ENCODE measurements around the gene PTCD1.
"Not testable (repeated sequence)": the region's sequence is repeated elsewhere in the genome, so short reads cannot be mapped to it uniquely, and the experiment has no call there.

The PTCD1 gene

DNA sequence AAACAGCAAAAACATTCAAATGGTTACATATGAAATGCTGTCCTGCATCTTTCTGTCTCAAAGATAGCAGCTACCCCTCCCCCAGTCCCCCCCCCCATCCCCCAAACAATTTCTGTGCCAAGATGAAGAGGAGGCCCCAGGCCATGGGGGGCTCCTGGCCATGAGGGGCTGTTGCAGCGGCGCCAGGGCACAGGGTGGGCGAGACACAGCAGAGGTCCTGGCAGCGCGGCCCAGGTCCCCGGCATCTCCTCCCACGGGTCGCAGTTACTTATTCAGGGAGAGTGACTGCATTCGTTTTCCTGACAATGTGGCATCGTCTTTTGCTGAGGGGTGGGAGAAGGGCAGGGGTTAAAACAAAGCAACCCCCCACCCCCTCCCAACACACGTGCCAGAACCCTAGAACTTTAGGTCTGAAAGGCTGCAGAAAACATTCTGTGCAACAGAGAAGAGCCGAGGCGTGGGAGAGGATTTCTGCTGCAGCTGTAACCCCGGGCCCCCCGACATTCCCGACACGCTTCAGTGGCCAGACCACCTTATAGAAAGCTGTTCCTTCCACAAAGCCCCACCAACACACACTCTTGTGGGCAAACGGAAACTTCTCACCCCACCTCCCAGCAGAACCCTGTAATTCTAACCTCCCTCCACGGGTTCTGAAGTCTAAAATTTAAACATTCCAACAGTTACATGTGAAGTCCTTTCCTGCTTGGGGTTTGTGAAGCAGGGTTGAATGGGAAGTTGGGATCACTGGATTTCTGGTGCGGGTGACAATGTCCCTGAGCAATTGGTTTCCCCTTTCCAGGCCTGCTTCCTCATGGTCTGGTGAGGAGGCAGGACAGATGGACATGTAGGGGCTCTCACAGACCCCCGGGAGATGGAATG lies 41.9 kb downstream of the PTCD1 start:
- Histone ChIP-seq H3K79me2 (ENCODE audit: control insufficient read depth, insufficient read depth, low read length, unreplicated experiment) (no peaks in the 10 kb centered on the region), H3K4me3 (ENCODE audit: low read depth, low read length) (no peak overlapping the region), H3K36me3 (ENCODE audit: insufficient read depth, low read length) (peaks cover 33% of the 10 kb centered on the region; the same call in 1 of the 2 replicates), H3K27ac (ENCODE audit: low read depth, low read length) (no peak overlapping the region), H2AFZ (ENCODE audit: low read length, unreplicated experiment) (no peak overlapping the region), H3K27me3 (ENCODE audit: insufficient read depth, low read length) (no peaks in the 10 kb centered on the region), H3K4me1 (ENCODE audit: control insufficient read depth, insufficient read depth, low read length, unreplicated experiment) (no peaks in the 10 kb centered on the region)

DNA sequence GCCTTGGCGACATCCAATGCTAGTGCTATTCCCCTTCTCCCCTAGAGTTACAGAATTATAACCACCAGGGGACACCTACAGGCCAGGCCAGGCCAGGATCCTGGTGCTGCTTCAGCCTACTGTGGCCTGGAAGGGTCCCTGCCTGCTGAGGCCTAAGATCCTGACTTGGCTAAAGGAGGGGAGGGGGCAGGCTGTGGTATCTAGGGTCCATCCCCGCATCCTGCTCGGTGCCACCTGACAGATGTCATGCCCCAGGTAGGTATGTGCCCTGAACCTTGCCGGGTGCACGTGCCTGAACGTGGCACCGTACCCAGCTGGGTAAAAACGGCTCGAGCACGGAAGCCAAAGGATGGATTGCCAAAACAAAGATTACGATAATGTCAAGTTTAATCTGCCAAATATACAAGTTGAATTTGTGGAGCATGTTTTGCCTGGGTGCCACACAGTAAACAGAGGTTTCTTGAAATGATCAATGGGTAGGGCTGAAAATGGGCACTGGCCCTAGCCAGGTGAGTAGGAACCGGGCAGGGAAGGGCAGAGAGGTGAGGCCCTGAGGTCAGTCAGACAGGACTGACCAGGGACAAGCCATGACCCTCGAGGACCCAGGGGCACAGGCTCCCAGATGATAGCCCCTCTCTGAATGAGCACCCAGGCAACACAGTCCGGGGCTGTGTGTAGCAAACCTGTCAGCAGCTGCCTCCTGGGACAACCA lies 42.8 kb downstream of the PTCD1 start:
- Histone ChIP-seq H3K36me3 (ENCODE audit: insufficient read depth, low read length) (peaks cover 38% of the 10 kb centered on the region; the same call in 1 of the 2 replicates), H3K4me3 (ENCODE audit: low read depth, low read length) (no peak overlapping the region), H3K27me3 (ENCODE audit: insufficient read depth, low read length) (no peaks in the 10 kb centered on the region), H3K79me2 (ENCODE audit: control insufficient read depth, insufficient read depth, low read length, unreplicated experiment) (no peaks in the 10 kb centered on the region), H3K27ac (ENCODE audit: low read depth, low read length) (no peak overlapping the region), H2AFZ (ENCODE audit: low read length, unreplicated experiment) (no peak overlapping the region), H3K4me1 (ENCODE audit: control insufficient read depth, insufficient read depth, low read length, unreplicated experiment) (no peaks in the 10 kb centered on the region)

DNA sequence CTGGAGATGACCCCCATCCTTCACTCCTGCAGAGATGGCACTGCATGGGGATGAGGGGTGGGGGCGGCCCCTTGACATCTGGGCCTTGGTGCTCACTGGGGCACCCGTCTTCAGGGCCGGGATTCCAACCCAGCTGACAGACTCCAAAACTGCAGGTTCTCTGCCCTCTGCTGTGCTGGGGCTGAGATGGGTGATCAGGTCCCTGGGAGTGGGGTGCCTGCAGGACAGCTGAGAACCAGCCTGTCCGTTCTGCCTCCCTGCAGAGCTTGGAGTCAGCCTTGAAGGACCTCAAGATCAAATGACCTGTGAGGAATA lies 44.5 kb downstream of the PTCD1 start:
- H3K4me1 ChIP-seq (ENCODE audit: control insufficient read depth, insufficient read depth, low read length, unreplicated experiment) = no peaks in the 10 kb centered on the region
- peaks cover 30% of the 10 kb centered on the region for H3K36me3 ChIP-seq (ENCODE audit: insufficient read depth, low read length)
- no peak overlapping the region for H3K4me3 ChIP-seq (ENCODE audit: low read depth, low read length)
- H3K27ac ChIP-seq (ENCODE audit: low read depth, low read length) = no peak overlapping the region
- H3K79me2 ChIP-seq (ENCODE audit: control insufficient read depth, insufficient read depth, low read length, unreplicated experiment) = no peaks in the 10 kb centered on the region
- H2AFZ ChIP-seq (ENCODE audit: low read length, unreplicated experiment) = no peak overlapping the region
- no peaks in the 10 kb centered on the region for H3K27me3 ChIP-seq (ENCODE audit: insufficient read depth, low read length)

GRCh38 chr7:99393355-99394187 lies 45.0 kb downstream of the PTCD1 start:
- Histone ChIP-seq H3K27me3 (ENCODE audit: insufficient read depth, low read length) (no peaks in the 10 kb centered on the region), H3K4me3 (ENCODE audit: low read depth, low read length) (no peak overlapping the region), H2AFZ (ENCODE audit: low read length, unreplicated experiment) (no peak overlapping the region), H3K4me1 (ENCODE audit: control insufficient read depth, insufficient read depth, low read length, unreplicated experiment) (no peaks in the 10 kb centered on the region), H3K36me3 (ENCODE audit: insufficient read depth, low read length) (peaks cover 25% of the 10 kb centered on the region), H3K27ac (ENCODE audit: low read depth, low read length) (no peak overlapping the region), H3K79me2 (ENCODE audit: control insufficient read depth, insufficient read depth, low read length, unreplicated experiment) (no peaks in the 10 kb centered on the region)

DNA sequence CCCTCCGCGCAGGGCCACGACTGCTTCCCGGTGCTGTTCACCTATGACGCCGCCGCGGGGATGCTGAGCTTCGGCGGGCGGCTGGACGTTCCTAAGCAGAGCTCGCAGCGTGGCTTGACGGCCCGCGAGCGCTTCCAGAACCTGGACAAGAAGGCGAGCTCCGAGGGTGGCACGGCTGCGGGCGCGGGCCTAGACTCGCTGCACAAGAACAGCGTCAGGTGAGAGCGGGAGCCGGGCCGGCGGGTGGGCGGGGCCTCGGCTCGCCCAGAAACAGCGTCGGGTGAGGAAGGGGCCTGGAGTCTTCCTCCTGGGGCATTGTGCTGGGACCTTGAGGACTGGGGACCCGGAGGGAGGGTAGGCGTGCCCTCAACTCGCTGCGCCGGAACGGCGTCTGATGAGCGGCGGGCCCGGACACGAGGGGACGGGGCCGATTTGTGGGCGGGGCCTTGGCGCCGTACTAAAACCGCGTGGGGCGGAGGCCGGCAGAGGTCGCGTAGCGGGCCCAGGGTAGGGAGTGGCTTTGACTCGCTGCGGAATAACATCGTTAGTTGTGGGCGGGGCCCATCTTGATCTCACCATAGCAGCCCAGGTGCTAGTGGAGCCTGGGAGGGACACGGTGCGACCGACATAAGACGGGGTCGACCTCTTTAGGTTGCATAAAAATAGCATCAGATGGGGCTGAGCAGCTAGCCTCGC lies 45.8 kb downstream of the PTCD1 start:
- Histone ChIP-seq H3K4me3 (ENCODE audit: low read depth, low read length) (no peak overlapping the region), H3K79me2 (ENCODE audit: control insufficient read depth, insufficient read depth, low read length, unreplicated experiment) (no peaks in the 10 kb centered on the region), H3K27me3 (ENCODE audit: insufficient read depth, low read length) (no peaks in the 10 kb centered on the region), H3K27ac (ENCODE audit: low read depth, low read length) (no peak overlapping the region), H3K36me3 (ENCODE audit: insufficient read depth, low read length) (peaks cover 26% of the 10 kb centered on the region), H3K4me1 (ENCODE audit: control insufficient read depth, insufficient read depth, low read length, unreplicated experiment) (no peaks in the 10 kb centered on the region), H2AFZ (ENCODE audit: low read length, unreplicated experiment) (no peak overlapping the region)

- H3K27me3 ChIP-seq (ENCODE audit: insufficient read depth, low read length) = no peaks in the 10 kb centered on the region
- H3K36me3 ChIP-seq (ENCODE audit: insufficient read depth, low read length) = peaks cover 26% of the 10 kb centered on the region
- no peak overlapping the region for H3K4me3 ChIP-seq (ENCODE audit: low read depth, low read length)
- H2AFZ ChIP-seq (ENCODE audit: low read length, unreplicated experiment) = no peak overlapping the region
- no peaks in the 10 kb centered on the region for H3K79me2 ChIP-seq (ENCODE audit: control insufficient read depth, insufficient read depth, low read length, unreplicated experiment)
- H3K4me1 ChIP-seq (ENCODE audit: control insufficient read depth, insufficient read depth, low read length, unreplicated experiment) = no peaks in the 10 kb centered on the region
- no peak overlapping the region for H3K27ac ChIP-seq (ENCODE audit: low read depth, low read length)
Observed at GRCh38 chr7:99392046-99392445, 46.6 kb downstream of the PTCD1 start.

DNA sequence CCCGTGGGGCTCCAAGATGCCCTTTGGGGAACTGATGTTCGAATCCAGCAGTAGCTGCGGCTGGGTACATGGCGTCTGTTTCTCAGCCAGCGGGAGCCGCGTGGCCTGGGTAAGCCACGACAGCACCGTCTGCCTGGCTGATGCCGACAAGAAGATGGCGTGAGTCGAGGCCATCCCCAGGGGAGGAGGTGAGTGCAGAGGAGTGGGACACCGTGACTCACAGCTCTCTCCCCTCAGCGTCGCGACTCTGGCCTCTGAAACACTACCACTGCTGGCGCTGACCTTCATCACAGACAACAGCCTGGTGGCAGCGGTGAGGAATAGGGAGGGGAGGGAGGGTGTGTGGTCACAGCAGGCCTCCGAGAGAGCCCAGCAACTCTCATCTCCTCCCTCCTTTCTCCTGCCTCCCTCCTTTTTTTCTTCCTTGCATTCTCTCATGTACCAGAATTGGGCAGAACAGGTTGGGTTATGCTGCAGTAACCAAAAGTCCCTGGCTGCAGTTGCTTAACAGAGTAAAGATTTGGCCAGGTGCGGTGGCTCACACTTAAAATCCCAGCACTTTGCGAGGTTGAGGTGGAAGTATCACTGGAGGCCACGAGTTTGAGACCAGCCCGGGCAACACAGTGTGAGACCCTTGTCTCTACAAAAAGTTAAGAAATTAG lies 47.5 kb downstream of the PTCD1 start:
- H2AFZ ChIP-seq (ENCODE audit: low read length, unreplicated experiment) = no peak overlapping the region
- no peak overlapping the region for H3K4me3 ChIP-seq (ENCODE audit: low read depth, low read length)
- no peak overlapping the region for H3K27ac ChIP-seq (ENCODE audit: low read depth, low read length)
- H3K36me3 ChIP-seq (ENCODE audit: insufficient read depth, low read length) = peaks cover 26% of the 10 kb centered on the region
- H3K27me3 ChIP-seq (ENCODE audit: insufficient read depth, low read length) = no peaks in the 10 kb centered on the region
- H3K79me2 ChIP-seq (ENCODE audit: control insufficient read depth, insufficient read depth, low read length, unreplicated experiment) = no peaks in the 10 kb centered on the region
- H3K4me1 ChIP-seq (ENCODE audit: control insufficient read depth, insufficient read depth, low read length, unreplicated experiment) = no peaks in the 10 kb centered on the region

GRCh38 chr7:99389772-99390171 lies 48.8 kb downstream of the PTCD1 start:
- H3K27ac ChIP-seq (ENCODE audit: low read depth, low read length) = no peak overlapping the region
- no peak overlapping the region for H3K4me3 ChIP-seq (ENCODE audit: low read depth, low read length)
- peaks cover 4% of the 10 kb centered on the region for H3K79me2 ChIP-seq (ENCODE audit: control insufficient read depth, insufficient read depth, low read length, unreplicated experiment)
- H2AFZ ChIP-seq (ENCODE audit: low read length, unreplicated experiment) = no peak overlapping the region
- H3K4me1 ChIP-seq (ENCODE audit: control insufficient read depth, insufficient read depth, low read length, unreplicated experiment) = no peaks in the 10 kb centered on the region
- H3K27me3 ChIP-seq (ENCODE audit: insufficient read depth, low read length) = no peaks in the 10 kb centered on the region
- H3K36me3 ChIP-seq (ENCODE audit: insufficient read depth, low read length) = peaks cover 21% of the 10 kb centered on the region

- H3K36me3 ChIP-seq (ENCODE audit: insufficient read depth, low read length) = peaks cover 15% of the 10 kb centered on the region
- peaks cover 22% of the 10 kb centered on the region for H3K79me2 ChIP-seq (ENCODE audit: control insufficient read depth, insufficient read depth, low read length, unreplicated experiment)
Observed at GRCh38 chr7:99387912-99388311, 50.7 kb downstream of the PTCD1 start.

DNA sequence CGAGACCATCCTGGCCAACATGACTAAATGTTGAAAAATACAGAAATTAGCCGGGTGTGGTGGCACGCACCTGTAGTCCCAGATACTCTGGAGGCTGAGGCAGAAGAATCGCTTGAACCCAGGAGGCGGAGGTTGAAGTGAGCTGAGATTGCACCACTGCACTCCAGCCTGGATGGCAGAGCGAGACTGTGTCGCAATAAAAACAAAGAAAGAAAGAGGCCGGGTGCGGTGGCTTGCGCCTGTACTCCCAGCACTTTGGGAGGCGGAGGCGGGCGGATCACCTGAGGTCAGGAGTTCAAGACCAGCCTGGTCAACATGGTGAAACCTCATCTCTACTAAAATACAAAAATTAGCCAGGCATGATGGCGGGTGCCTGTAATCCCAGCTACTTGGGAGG lies 51.4 kb downstream of the PTCD1 start:
- not testable (repeated sequence) for H3K4me1 ChIP-seq (ENCODE audit: control insufficient read depth, insufficient read depth, low read length, unreplicated experiment); H3K27ac ChIP-seq (ENCODE audit: low read depth, low read length); H3K27me3 ChIP-seq (ENCODE audit: insufficient read depth, low read length); H3K4me3 ChIP-seq (ENCODE audit: low read depth, low read length); H2AFZ ChIP-seq (ENCODE audit: low read length, unreplicated experiment)
- Histone ChIP-seq H3K79me2 (ENCODE audit: control insufficient read depth, insufficient read depth, low read length, unreplicated experiment) (peaks cover 27% of the 10 kb centered on the region), H3K36me3 (ENCODE audit: insufficient read depth, low read length) (peaks cover 15% of the 10 kb centered on the region)

More at GRCh38 chr7:99387912-99388311, 50.7 kb downstream of the PTCD1 start:
- Histone ChIP-seq H2AFZ (ENCODE audit: low read length, unreplicated experiment) (no peak overlapping the region), H3K27me3 (ENCODE audit: insufficient read depth, low read length) (no peaks in the 10 kb centered on the region), H3K4me1 (ENCODE audit: control insufficient read depth, insufficient read depth, low read length, unreplicated experiment) (no peaks in the 10 kb centered on the region), H3K27ac (ENCODE audit: low read depth, low read length) (no peak overlapping the region), H3K4me3 (ENCODE audit: low read depth, low read length) (no peak overlapping the region)
